Tibial nerve (tissue), 4 donors: ENCODE data around the gene SESTD1.
A peak's percentile ranks its signal among the peaks of the same experiment; 100 is the strongest.

Experiments used
- EP300 ChIP-seq, 2 donors: sonication (generic); formaldehyde crosslinking; IDR thresholded peaks; one replicate each; pipeline ENCODE4 v1.6.1; 2017; ENCODE audit warnings: antibody characterized with exemption in 2 of 2, mild to moderate bottlenecking in 1 of 2
- POLR2A ChIP-seq, 2 donors: fragments of 450-650 bp; IDR thresholded peaks; one replicate each; pipeline ENCODE4 v1.6.1; 2017; ENCODE audit warnings: antibody characterized with exemption in 2 of 2, mild to moderate bottlenecking in 2 of 2, moderate library complexity in 2 of 2
- TF ChIP-seq, protein P1 (sequence below), 5 experiments: fragments of 200-600 bp in 3 of 5; fragments of 450-650 bp in 2 of 5; sonication (generic) in 3 of 5; IDR thresholded peaks; one replicate each; pipeline ENCODE4 v1.5.1; 2016 to 2019; ENCODE audit warnings: antibody characterized with exemption in 5 of 5, mild to moderate bottlenecking in 3 of 5, moderate library complexity in 2 of 5

GRCh38 chr2:179272406-179273192 is 8.0 kb upstream of the SESTD1 start:
- TF ChIP-seq, protein P1, sequence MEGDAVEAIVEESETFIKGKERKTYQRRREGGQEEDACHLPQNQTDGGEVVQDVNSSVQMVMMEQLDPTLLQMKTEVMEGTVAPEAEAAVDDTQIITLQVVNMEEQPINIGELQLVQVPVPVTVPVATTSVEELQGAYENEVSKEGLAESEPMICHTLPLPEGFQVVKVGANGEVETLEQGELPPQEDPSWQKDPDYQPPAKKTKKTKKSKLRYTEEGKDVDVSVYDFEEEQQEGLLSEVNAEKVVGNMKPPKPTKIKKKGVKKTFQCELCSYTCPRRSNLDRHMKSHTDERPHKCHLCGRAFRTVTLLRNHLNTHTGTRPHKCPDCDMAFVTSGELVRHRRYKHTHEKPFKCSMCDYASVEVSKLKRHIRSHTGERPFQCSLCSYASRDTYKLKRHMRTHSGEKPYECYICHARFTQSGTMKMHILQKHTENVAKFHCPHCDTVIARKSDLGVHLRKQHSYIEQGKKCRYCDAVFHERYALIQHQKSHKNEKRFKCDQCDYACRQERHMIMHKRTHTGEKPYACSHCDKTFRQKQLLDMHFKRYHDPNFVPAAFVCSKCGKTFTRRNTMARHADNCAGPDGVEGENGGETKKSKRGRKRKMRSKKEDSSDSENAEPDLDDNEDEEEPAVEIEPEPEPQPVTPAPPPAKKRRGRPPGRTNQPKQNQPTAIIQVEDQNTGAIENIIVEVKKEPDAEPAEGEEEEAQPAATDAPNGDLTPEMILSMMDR (IDR thresholded peaks at IDR 0.05) = no peak
- TF ChIP-seq POLR2A (IDR thresholded peaks at IDR 0.05) (no peak), EP300 (IDR thresholded peaks at IDR 0.05) (peak in 1 of 2 donors; percentile 72)
